HepG2 (cell line): ENCODE data around the gene TM2D3. TPM values are rescaled to one million over a fixed set of nuclear protein-coding genes. Genes with fewer than 3 reads are reported as not detected.
A peak's percentile ranks its signal among the peaks of the same experiment; 100 is the strongest.

Experiments used
- CCAR2 ChIP-seq: fragments of 200-400 bp; formaldehyde crosslinking; optimal IDR thresholded peaks from 2 replicates; pipeline ENCODE3; 2018; ENCODE audit warnings: low read depth, mild to moderate bottlenecking, low read length, moderate library complexity
- FLYWCH1 ChIP-seq: sonication (generic); formaldehyde crosslinking; IDR thresholded peaks from 2 replicates; pipeline ENCODE4 v1.8.1; 2023; ENCODE audit warnings: mild to moderate bottlenecking, missing genetic modification reagents
- GATAD2A ChIP-seq: IDR thresholded peaks from 2 replicates; pipeline ENCODE4 v1.6.1; 2016
- GZF1 ChIP-seq: sonication (generic); formaldehyde crosslinking; IDR thresholded peaks from 2 replicates; pipeline ENCODE4 v1.5.1; 2020; ENCODE audit warnings: mild to moderate bottlenecking, missing genetic modification reagents
- HOXA9 ChIP-seq: sonication (generic); formaldehyde crosslinking; IDR thresholded peaks from 2 replicates; pipeline ENCODE4 v1.8.1; 2022; ENCODE audit warnings: missing genetic modification reagents, mild to moderate bottlenecking, moderate library complexity, borderline replicate concordance
- IKZF1 ChIP-seq: fragments of 450-650 bp; IDR thresholded peaks from 2 replicates; pipeline ENCODE4 v1.7.1; 2016
- NFKBIZ ChIP-seq: IDR thresholded peaks from 2 replicates; pipeline ENCODE4 v1.6.1; 2018; ENCODE audit warnings: missing genetic modification reagents, missing compliant biosample characterization
- NR2F6 ChIP-seq, 2 experiments: IDR thresholded peaks; 2 replicates each; pipeline ENCODE4 v1.6.1; 2016; ENCODE audit warnings: antibody characterized with exemption in 1 of 2, mild to moderate bottlenecking in 1 of 2
- NRL ChIP-seq: sonication (generic); formaldehyde crosslinking; IDR thresholded peaks from 2 replicates; pipeline ENCODE4 v1.5.0; 2020; ENCODE audit warnings: missing genetic modification reagents, mild to moderate bottlenecking, moderate library complexity, borderline replicate concordance
- PAWR ChIP-seq: sonication (generic); formaldehyde crosslinking; IDR thresholded peaks from 2 replicates; pipeline ENCODE4 v1.4.0; 2020; ENCODE audit warnings: missing genetic modification reagents, mild to moderate bottlenecking, borderline replicate concordance
- PHF8 ChIP-seq: sonication (generic); formaldehyde crosslinking; IDR thresholded peaks from 2 replicates; pipeline ENCODE4 v1.5.0; 2020; ENCODE audit warnings: missing genetic modification reagents
- RCOR2 ChIP-seq: IDR thresholded peaks from 2 replicates; pipeline ENCODE4 v1.6.1; 2016; ENCODE audit warnings: missing biosample characterization, missing genetic modification reagents
- XBP1 ChIP-seq: sonication (generic); formaldehyde crosslinking; IDR thresholded peaks from 2 replicates; pipeline ENCODE4 v1.5.0; 2020; ENCODE audit warnings: missing genetic modification reagents
- ZC3H13 ChIP-seq: sonication (generic); formaldehyde crosslinking; IDR thresholded peaks from 2 replicates; pipeline ENCODE4 v1.8.1; 2023; ENCODE audit warnings: mild to moderate bottlenecking, missing genetic modification reagents, moderate library complexity
- ZFP37 ChIP-seq: sonication (generic); formaldehyde crosslinking; IDR thresholded peaks from 2 replicates; pipeline ENCODE4 v1.4.0; 2020; ENCODE audit warnings: missing genetic modification reagents, borderline replicate concordance
- ZNF263 ChIP-seq: sonication (generic); formaldehyde crosslinking; IDR thresholded peaks from 2 replicates; pipeline ENCODE4 v1.4.0; 2020; ENCODE audit warnings: missing genetic modification reagents
- ZNF550 ChIP-seq: sonication (generic); formaldehyde crosslinking; IDR thresholded peaks from 2 replicates; pipeline ENCODE4 v1.4.0; 2020; ENCODE audit warnings: mild to moderate bottlenecking, missing genetic modification reagents, borderline replicate concordance
- ZNF569 ChIP-seq: sonication (generic); formaldehyde crosslinking; IDR thresholded peaks from 2 replicates; pipeline ENCODE4 v1.5.0; 2020; ENCODE audit warnings: mild to moderate bottlenecking, missing genetic modification reagents, moderate library complexity, borderline replicate concordance
- ZNF883 ChIP-seq: sonication (generic); formaldehyde crosslinking; IDR thresholded peaks from 2 replicates; pipeline ENCODE4 v1.5.1; 2020; ENCODE audit warnings: mild to moderate bottlenecking, missing genetic modification reagents; ENCODE audit errors: not compliant biosample characterization
- polyA plus RNA-seq, 8 experiments: library from polyadenylated mRNA; depleted of rRNA in 3 of 8; stranded (reverse) in 7 of 8; unstranded in 1 of 8; fragments of >200 nt; fragmentation: Illumina TruSeq in 4 of 8; extraction: Trizol in 4 of 8; gene quantifications; 2 replicates each; pipeline versions ENCODE4 v1.2.1 to v1.2.3, GENCODE V29; 2011 to 2016; ENCODE audit warnings: low read depth in 4 of 8, missing spikeins in 1 of 8, mixed read lengths in 1 of 8; ENCODE audit not compliant: insufficient read depth in 1 of 8
- total RNA-seq, 5 experiments: library from RNA; depleted of rRNA; stranded (reverse); fragments of >200 nt; fragmentation: Illumina TruSeq; extraction: Trizol; gene quantifications; 2 replicates each; pipeline ENCODE4 v1.2.3, GENCODE V29; 2016; ENCODE audit warnings: low read depth in 1 of 5
- TF ChIP-seq, protein P1 (sequence below): sonication (generic); formaldehyde crosslinking; IDR thresholded peaks from 2 replicates; pipeline ENCODE4 v1.4.0; 2020; ENCODE audit warnings: missing genetic modification reagents
- TF ChIP-seq, protein P2 (sequence below): sonication (generic); formaldehyde crosslinking; IDR thresholded peaks from 2 replicates; pipeline ENCODE4 v1.5.0; 2020; ENCODE audit warnings: mild to moderate bottlenecking, missing genetic modification reagents
- TF ChIP-seq, protein P3 (sequence below): sonication (generic); formaldehyde crosslinking; IDR thresholded peaks from 2 replicates; pipeline ENCODE4 v1.5.0; 2020; ENCODE audit warnings: missing genetic modification reagents
- TF ChIP-seq, protein P4 (sequence below): sonication (generic); formaldehyde crosslinking; IDR thresholded peaks from 2 replicates; pipeline ENCODE4 v1.4.0; 2020; ENCODE audit warnings: missing genetic modification reagents
- TF ChIP-seq, protein P5 (sequence below): sonication (generic); formaldehyde crosslinking; IDR thresholded peaks from 2 replicates; pipeline ENCODE4 v1.5.0; 2020; ENCODE audit warnings: mild to moderate bottlenecking, missing genetic modification reagents

The TM2D3 gene
- total and polyA plus RNA-seq, 2 of the 13 experiments (the other 11 are each of a cell fraction or from before 2014, with no cell fraction given) = 31.1 to 72.7 TPM

DNA sequence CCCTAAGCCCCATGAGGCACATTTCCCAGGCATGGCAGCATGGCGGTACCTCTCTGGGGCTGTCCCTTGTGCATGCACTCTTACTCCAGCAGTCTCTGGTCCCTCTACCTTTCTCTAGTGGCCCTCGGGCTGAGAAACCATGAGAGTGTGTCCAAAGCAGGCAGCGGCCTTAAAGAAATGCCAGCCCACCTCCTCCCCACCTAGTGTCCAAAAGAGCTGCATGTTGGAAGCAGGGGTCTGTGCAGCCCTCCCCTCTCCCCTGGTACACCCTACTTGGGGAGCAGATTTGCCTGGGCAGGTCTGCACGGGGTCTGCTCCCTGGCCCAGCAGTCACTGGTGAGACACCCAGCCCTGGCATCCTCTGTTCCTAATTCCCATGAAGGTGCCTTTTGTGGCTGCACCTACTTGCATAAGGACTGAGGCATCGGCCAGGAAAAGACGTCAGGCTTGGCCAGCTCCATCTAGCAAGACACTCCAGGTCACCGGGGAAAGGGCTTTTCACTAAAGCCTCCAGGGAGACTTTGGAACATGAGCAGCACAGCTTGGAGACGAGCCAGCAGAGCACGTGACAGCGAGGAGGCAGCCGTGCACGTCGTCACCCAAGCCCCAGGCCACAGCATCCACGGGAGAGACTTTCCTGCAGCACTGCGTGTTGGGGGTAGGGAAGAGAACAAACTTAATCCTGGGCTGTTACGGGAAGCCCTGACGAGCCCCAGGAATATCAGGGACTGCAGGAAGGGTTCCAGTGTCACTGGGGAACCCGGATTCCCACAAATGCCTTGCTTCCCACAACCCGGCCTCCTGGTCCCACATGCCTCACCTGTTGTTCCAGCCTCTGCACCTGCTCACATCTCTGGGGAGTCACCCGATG lies 38.8 kb downstream of the TM2D3 start (continued):
- peak; percentile 50; the same call in 1 of the 2 replicates for TF ChIP-seq ZFP37
- TF ChIP-seq, protein P1, sequence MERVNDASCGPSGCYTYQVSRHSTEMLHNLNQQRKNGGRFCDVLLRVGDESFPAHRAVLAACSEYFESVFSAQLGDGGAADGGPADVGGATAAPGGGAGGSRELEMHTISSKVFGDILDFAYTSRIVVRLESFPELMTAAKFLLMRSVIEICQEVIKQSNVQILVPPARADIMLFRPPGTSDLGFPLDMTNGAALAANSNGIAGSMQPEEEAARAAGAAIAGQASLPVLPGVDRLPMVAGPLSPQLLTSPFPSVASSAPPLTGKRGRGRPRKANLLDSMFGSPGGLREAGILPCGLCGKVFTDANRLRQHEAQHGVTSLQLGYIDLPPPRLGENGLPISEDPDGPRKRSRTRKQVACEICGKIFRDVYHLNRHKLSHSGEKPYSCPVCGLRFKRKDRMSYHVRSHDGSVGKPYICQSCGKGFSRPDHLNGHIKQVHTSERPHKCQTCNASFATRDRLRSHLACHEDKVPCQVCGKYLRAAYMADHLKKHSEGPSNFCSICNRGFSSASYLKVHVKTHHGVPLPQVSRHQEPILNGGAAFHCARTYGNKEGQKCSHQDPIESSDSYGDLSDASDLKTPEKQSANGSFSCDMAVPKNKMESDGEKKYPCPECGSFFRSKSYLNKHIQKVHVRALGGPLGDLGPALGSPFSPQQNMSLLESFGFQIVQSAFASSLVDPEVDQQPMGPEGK (CRISPR knock-in tag) = no peak
- TF ChIP-seq GZF1 (CRISPR knock-in tag) = no peak
- TF ChIP-seq RCOR2 (CRISPR knock-in tag) = no peak; the same call in 1 of the 2 replicates
- TF ChIP-seq NRL (CRISPR knock-in tag) = no peak; the same call in 1 of the 2 replicates
- TF ChIP-seq ZNF263 (CRISPR knock-in tag) = peak; percentile 50; the same call in 1 of the 2 replicates
- TF ChIP-seq ZNF883 (CRISPR knock-in tag) = no peak
- peak; percentile 55; the same call in 1 of the 2 replicates for TF ChIP-seq GATAD2A (CRISPR knock-in tag)
- no peak for TF ChIP-seq IKZF1
- no peak for TF ChIP-seq ZNF569 (CRISPR knock-in tag)
- TF ChIP-seq, protein P2, sequence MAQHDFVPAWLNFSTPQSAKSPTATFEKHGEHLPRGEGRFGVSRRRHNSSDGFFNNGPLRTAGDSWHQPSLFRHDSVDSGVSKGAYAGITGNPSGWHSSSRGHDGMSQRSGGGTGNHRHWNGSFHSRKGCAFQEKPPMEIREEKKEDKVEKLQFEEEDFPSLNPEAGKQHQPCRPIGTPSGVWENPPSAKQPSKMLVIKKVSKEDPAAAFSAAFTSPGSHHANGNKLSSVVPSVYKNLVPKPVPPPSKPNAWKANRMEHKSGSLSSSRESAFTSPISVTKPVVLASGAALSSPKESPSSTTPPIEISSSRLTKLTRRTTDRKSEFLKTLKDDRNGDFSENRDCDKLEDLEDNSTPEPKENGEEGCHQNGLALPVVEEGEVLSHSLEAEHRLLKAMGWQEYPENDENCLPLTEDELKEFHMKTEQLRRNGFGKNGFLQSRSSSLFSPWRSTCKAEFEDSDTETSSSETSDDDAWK (CRISPR knock-in tag) = no peak
- no peak for TF ChIP-seq HOXA9 (CRISPR knock-in tag)
- TF ChIP-seq NR2F6 (IDR thresholded peaks at IDR 0.05) = no peak
- TF ChIP-seq NR2F6 (CRISPR knock-in tag; IDR thresholded peaks at IDR 0.05) = no peak
- no peak for TF ChIP-seq ZNF550
- TF ChIP-seq CCAR2 = no peak
- no peak for TF ChIP-seq NFKBIZ
- TF ChIP-seq FLYWCH1 = no peak
- TF ChIP-seq, protein P3, sequence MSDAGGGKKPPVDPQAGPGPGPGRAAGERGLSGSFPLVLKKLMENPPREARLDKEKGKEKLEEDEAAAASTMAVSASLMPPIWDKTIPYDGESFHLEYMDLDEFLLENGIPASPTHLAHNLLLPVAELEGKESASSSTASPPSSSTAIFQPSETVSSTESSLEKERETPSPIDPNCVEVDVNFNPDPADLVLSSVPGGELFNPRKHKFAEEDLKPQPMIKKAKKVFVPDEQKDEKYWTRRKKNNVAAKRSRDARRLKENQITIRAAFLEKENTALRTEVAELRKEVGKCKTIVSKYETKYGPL (CRISPR knock-in tag) = no peak
- TF ChIP-seq, protein P4, sequence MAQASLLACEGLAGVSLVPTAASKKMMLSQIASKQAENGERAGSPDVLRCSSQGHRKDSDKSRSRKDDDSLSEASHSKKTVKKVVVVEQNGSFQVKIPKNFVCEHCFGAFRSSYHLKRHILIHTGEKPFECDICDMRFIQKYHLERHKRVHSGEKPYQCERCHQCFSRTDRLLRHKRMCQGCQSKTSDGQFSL (CRISPR knock-in tag) = no peak
- TF ChIP-seq, protein P5, sequence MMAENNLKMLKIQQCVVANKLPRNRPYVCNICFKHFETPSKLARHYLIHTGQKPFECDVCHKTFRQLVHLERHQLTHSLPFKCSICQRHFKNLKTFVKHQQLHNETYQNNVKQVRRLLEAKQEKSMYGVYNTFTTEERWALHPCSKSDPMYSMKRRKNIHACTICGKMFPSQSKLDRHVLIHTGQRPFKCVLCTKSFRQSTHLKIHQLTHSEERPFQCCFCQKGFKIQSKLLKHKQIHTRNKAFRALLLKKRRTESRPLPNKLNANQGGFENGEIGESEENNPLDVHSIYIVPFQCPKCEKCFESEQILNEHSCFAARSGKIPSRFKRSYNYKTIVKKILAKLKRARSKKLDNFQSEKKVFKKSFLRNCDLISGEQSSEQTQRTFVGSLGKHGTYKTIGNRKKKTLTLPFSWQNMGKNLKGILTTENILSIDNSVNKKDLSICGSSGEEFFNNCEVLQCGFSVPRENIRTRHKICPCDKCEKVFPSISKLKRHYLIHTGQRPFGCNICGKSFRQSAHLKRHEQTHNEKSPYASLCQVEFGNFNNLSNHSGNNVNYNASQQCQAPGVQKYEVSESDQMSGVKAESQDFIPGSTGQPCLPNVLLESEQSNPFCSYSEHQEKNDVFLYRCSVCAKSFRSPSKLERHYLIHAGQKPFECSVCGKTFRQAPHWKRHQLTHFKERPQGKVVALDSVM (CRISPR knock-in tag) = peak; percentile 41; the same call in 1 of the 2 replicates
- no peak for TF ChIP-seq XBP1
- peak; percentile 39; the same call in 1 of the 2 replicates for TF ChIP-seq PHF8 (CRISPR knock-in tag)
- TF ChIP-seq ZC3H13 = peak; percentile 68
- no peak for TF ChIP-seq PAWR (CRISPR knock-in tag)
